Neural cell (in vitro differentiated cells): ENCODE data around the gene SRSF5. TPM values are rescaled to one million over a fixed set of nuclear protein-coding genes. Genes with fewer than 3 reads are reported as not detected.

Source experiments
- H2AFZ ChIP-seq: fragments of 200-600, 300-800 bp; sonication (generic), shearing (Covaris generic); 2 replicates; pipeline ENCODE4 v1.6.0; 2014; ENCODE audit warnings: low read depth, mild to moderate bottlenecking, antibody characterized with exemption, low read length, moderate library complexity
- H3F3A ChIP-seq: fragments of 200-600 bp; shearing (Covaris generic); 2 replicates; pipeline ENCODE4 v1.6.1; 2016; ENCODE audit warnings: mild to moderate bottlenecking, moderate library complexity, mixed read lengths, antibody characterized with exemption, low read length; ENCODE audit not compliant: insufficient read depth, poor library complexity, severe bottlenecking
- H3K27ac ChIP-seq: fragments of 200-600, 300-800 bp; sonication (generic), shearing (Covaris generic); 2 replicates; pipeline ENCODE4 v1.5.1; 2014; ENCODE audit warnings: mild to moderate bottlenecking, low read length, moderate library complexity
- H3K27me3 ChIP-seq: fragments of 300-800, 200-600 bp; sonication (generic), shearing (Covaris generic); 2 replicates; pipeline ENCODE4 v1.6.0; 2014; ENCODE audit warnings: mild to moderate bottlenecking, low read depth, low read length, moderate library complexity; ENCODE audit not compliant: insufficient read depth
- H3K36me3 ChIP-seq: fragments of 300-800, 200-600 bp; sonication (generic), shearing (Covaris generic); 2 replicates; pipeline ENCODE4 v1.5.1; 2014; ENCODE audit warnings: mild to moderate bottlenecking, antibody characterized with exemption, low read length, moderate library complexity; ENCODE audit not compliant: insufficient read depth
- H3K4me2 ChIP-seq: fragments of 300-800, 200-600 bp; sonication (generic), shearing (Covaris generic); 2 replicates; pipeline ENCODE4 v1.6.0; 2014; ENCODE audit warnings: mild to moderate bottlenecking, low read length
- H3K4me3 ChIP-seq: fragments of 300-800, 200-600 bp; sonication (generic), shearing (Covaris generic); 2 replicates; pipeline ENCODE4 v1.5.1; 2014; ENCODE audit warnings: mild to moderate bottlenecking, low read length, moderate library complexity
- H3K79me2 ChIP-seq: fragments of 200-600 bp; shearing (Covaris generic); replicated peaks from 2 replicates; pipeline ENCODE4 v1.6.0; 2014; ENCODE audit warnings: mild to moderate bottlenecking, low read length, moderate library complexity; ENCODE audit not compliant: insufficient read depth
- H3K9ac ChIP-seq: fragments of 300-800, 200-600 bp; sonication (generic), shearing (Covaris generic); 2 replicates; pipeline ENCODE4 v1.6.1; 2016; ENCODE audit warnings: mild to moderate bottlenecking, low read length, mixed read lengths
- H3K9me2 ChIP-seq: fragments of 200-600 bp; shearing (Covaris generic); 2 replicates; pipeline ENCODE4 v1.6.1; 2016; ENCODE audit warnings: mild to moderate bottlenecking, low read length, mixed read lengths; ENCODE audit not compliant: insufficient read depth
- H3K9me3 ChIP-seq: fragments of 200-600, 300-800 bp; sonication (generic), shearing (Covaris generic); 2 replicates; pipeline ENCODE4 v1.6.1; 2016; ENCODE audit warnings: mild to moderate bottlenecking, mixed run types, low read length, moderate library complexity, mixed read lengths
- H4K20me1 ChIP-seq: fragments of 200-600 bp; shearing (Covaris generic); 2 replicates; pipeline ENCODE4 v1.6.1; 2016; ENCODE audit warnings: mild to moderate bottlenecking, mixed run types; ENCODE audit not compliant: insufficient read depth
- CTCF ChIP-seq: fragments of 450-650 bp; IDR thresholded peaks from 2 replicates; pipeline ENCODE4 v1.5.1; 2014; ENCODE audit warnings: antibody characterized with exemption, mild to moderate bottlenecking, moderate library complexity; ENCODE audit not compliant: poor library complexity, severe bottlenecking
- EP300 ChIP-seq: fragments of 450-650 bp; conservative IDR thresholded peaks from 2 replicates; pipeline ENCODE4 v1.6.1; 2014; ENCODE audit warnings: antibody characterized with exemption, mild to moderate bottlenecking, moderate library complexity; ENCODE audit not compliant: poor library complexity, severe bottlenecking
- EZH2 ChIP-seq: fragments of 200-600, 300-800 bp; shearing (Covaris generic), sonication (generic); IDR thresholded peaks from 2 replicates; pipeline ENCODE4 v1.6.1; 2014; ENCODE audit warnings: antibody characterized with exemption, low read length, borderline replicate concordance, mild to moderate bottlenecking; ENCODE audit not compliant: insufficient read depth, poor library complexity, severe bottlenecking
- MXI1 ChIP-seq: fragments of 450-650 bp; conservative IDR thresholded peaks from 2 replicates; pipeline ENCODE4 v1.6.1; 2014; ENCODE audit warnings: antibody characterized with exemption, mild to moderate bottlenecking; ENCODE audit not compliant: poor library complexity, severe bottlenecking
- POLR2AphosphoS5 ChIP-seq: IDR thresholded peaks from 2 replicates; pipeline ENCODE4 v1.6.1; 2012
- RAD21 ChIP-seq: fragments of 450-650 bp; conservative IDR thresholded peaks from 2 replicates; pipeline ENCODE4 v1.6.1; 2014; ENCODE audit warnings: antibody characterized with exemption, mild to moderate bottlenecking, moderate library complexity
- REST ChIP-seq: IDR thresholded peaks from 2 replicates; pipeline ENCODE4 v1.6.1; 2012; ENCODE audit warnings: borderline replicate concordance
- SMC3 ChIP-seq: fragments of 450-650 bp; conservative IDR thresholded peaks from 2 replicates; pipeline ENCODE4 v1.6.1; 2014; ENCODE audit warnings: antibody characterized with exemption, mild to moderate bottlenecking, moderate library complexity; ENCODE audit not compliant: poor library complexity
- TAF1 ChIP-seq: IDR thresholded peaks from 2 replicates; pipeline ENCODE4 v1.6.1; 2012; ENCODE audit warnings: low read depth
- polyA plus RNA-seq: library from polyadenylated mRNA; depleted of rRNA; stranded (reverse); fragments of >200 nt; gene quantifications from 2 replicates; pipeline ENCODE4 v1.2.3, GENCODE V29; 2014

The SRSF5 gene
- polyA plus RNA-seq, 1 donor from 2014 or later: 1,017 TPM

- Histone ChIP-seq H3K9me3 (no peaks in the 10 kb centered on the region), H3K9me2 (no peaks in the 10 kb centered on the region), H3K9ac (no peak overlapping the region), H3K4me2 (no peak overlapping the region), H4K20me1 (no peaks in the 10 kb centered on the region), H2AFZ (no peak overlapping the region), H3K79me2 (no peaks in the 10 kb centered on the region), H3K27ac (no peak overlapping the region), H3F3A (no peaks in the 10 kb centered on the region), H3K27me3 (no peaks in the 10 kb centered on the region), H3K36me3 (no peaks in the 10 kb centered on the region), H3K4me3 (no peak overlapping the region)
- no peak for TF ChIP-seq RAD21
- no peak for TF ChIP-seq SMC3
- TF ChIP-seq REST: no peak
Measured at GRCh38 chr14:69760810-69761209, 6.1 kb upstream of the SRSF5 start.

GRCh38 chr14:69763761-69764510 is 3.0 kb upstream of the SRSF5 start:
- H3K36me3 ChIP-seq: peaks cover 10% of the 10 kb centered on the region
- H3K9me3 ChIP-seq: no peaks in the 10 kb centered on the region
- H4K20me1 ChIP-seq: no peaks in the 10 kb centered on the region
- H3F3A ChIP-seq: no peaks in the 10 kb centered on the region
- peaks cover 12% of the 10 kb centered on the region for H3K79me2 ChIP-seq
- H2AFZ ChIP-seq: no peak overlapping the region
- no peak overlapping the region for H3K4me3 ChIP-seq
- H3K27me3 ChIP-seq: no peaks in the 10 kb centered on the region
- H3K9ac ChIP-seq: no peak overlapping the region
- H3K4me2 ChIP-seq: no peak overlapping the region
- H3K27ac ChIP-seq: no peak overlapping the region
- TF ChIP-seq REST: no peak
- no peak for TF ChIP-seq CTCF
- TF ChIP-seq TAF1: no peak
- TF ChIP-seq POLR2AphosphoS5: no peak
- no peak for TF ChIP-seq EZH2
- no peak for TF ChIP-seq SMC3
- no peak for TF ChIP-seq EP300
- no peak for TF ChIP-seq MXI1
- TF ChIP-seq RAD21: no peak
- H3K9me2 ChIP-seq: no peaks in the 10 kb centered on the region
